Measurements from ENCODE around the gene ARHGEF19.

The ARHGEF19 gene

GRCh38 chr1:16209847-16210407, 2.5 kb downstream of the ARHGEF19 start:
- no peak for TF ChIP-seq EZH2phosphoT487 (IDR thresholded peaks at IDR 0.05; ENCODE audit: borderline replicate concordance)
- TF ChIP-seq, protein P1, sequence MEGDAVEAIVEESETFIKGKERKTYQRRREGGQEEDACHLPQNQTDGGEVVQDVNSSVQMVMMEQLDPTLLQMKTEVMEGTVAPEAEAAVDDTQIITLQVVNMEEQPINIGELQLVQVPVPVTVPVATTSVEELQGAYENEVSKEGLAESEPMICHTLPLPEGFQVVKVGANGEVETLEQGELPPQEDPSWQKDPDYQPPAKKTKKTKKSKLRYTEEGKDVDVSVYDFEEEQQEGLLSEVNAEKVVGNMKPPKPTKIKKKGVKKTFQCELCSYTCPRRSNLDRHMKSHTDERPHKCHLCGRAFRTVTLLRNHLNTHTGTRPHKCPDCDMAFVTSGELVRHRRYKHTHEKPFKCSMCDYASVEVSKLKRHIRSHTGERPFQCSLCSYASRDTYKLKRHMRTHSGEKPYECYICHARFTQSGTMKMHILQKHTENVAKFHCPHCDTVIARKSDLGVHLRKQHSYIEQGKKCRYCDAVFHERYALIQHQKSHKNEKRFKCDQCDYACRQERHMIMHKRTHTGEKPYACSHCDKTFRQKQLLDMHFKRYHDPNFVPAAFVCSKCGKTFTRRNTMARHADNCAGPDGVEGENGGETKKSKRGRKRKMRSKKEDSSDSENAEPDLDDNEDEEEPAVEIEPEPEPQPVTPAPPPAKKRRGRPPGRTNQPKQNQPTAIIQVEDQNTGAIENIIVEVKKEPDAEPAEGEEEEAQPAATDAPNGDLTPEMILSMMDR (conservative IDR thresholded peaks at IDR 0.05; ENCODE audit: low read length) = no peak
- Histone ChIP-seq H2AFZ (ENCODE audit: low read length) (no peak overlapping the region), H3K4me1 (ENCODE audit: insufficient read depth, low read length, poor library complexity, severe bottlenecking) (peaks cover 14% of the 10 kb centered on the region), H3K9me3 (ENCODE audit: insufficient read depth, low read depth, low read length) (no peaks in the 10 kb centered on the region), H3K4me3 (ENCODE audit: low read length, poor library complexity, severe bottlenecking) (no peak overlapping the region), H3F3A (ENCODE audit: low read depth) (no peaks in the 10 kb centered on the region), H3K4me2 (ENCODE audit: low read depth, low read length, poor library complexity, severe bottlenecking) (no peak overlapping the region), H4K20me1 (ENCODE audit: insufficient read depth, low read length, poor library complexity, severe bottlenecking) (no peaks in the 10 kb centered on the region), H3K9me2 (replicated peaks; ENCODE audit: low read depth, low read length) (no peaks in the 10 kb centered on the region), H3K79me2 (ENCODE audit: insufficient read depth, low read length) (peaks cover 7% of the 10 kb centered on the region; the same call in 1 of the 2 replicates), H3K9ac (ENCODE audit: low read depth, low read length, poor library complexity, severe bottlenecking) (no peak overlapping the region), H3K36me3 (ENCODE audit: insufficient read depth, low read length) (no peaks in the 10 kb centered on the region), H3K27me3 (ENCODE audit: insufficient read depth, low read length, poor library complexity, severe bottlenecking) (no peaks in the 10 kb centered on the region)

DNA sequence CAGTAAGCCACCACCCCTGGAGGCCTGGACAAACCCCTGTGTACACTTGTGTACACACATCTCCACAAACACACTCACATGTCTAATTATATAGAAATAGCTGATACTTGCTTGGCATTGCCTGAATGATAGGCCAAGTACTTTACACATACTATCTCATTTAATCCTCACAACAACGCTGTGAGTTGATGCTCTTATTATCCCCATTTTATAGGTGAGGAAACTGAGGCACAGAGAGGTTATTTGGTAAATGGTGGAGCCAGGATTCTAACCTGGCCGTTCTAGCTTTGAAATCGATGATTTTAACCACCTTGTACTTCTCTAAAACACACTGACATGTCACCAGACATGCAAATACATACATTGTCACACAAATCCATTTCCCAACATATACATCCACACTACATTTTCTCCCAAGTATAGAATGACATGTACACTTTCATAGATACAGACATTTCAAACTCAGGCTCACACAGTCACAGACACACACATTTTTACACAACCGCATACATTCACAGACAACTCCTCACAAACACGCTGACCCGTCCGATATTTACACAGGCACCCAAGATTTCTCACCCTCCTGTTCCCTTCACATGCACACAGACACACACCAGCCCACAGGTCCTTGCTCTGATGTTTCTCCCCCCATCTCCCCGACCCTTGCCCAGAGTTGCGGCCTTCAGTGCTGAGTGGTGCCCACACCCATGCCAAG, 3.2 kb downstream of the ARHGEF19 start:
- Histone ChIP-seq H4K20me1 (ENCODE audit: insufficient read depth, low read length, poor library complexity, severe bottlenecking) (no peaks in the 10 kb centered on the region), H2AFZ (ENCODE audit: low read length) (no peak overlapping the region), H3K4me2 (ENCODE audit: low read depth, low read length, poor library complexity, severe bottlenecking) (no peak overlapping the region), H3K9ac (ENCODE audit: low read depth, low read length, poor library complexity, severe bottlenecking) (no peak overlapping the region), H3K4me1 (ENCODE audit: insufficient read depth, low read length, poor library complexity, severe bottlenecking) (peaks cover 14% of the 10 kb centered on the region), H3K36me3 (ENCODE audit: insufficient read depth, low read length) (no peaks in the 10 kb centered on the region), H3F3A (ENCODE audit: low read depth) (no peaks in the 10 kb centered on the region), H3K9me2 (replicated peaks; ENCODE audit: low read depth, low read length) (no peaks in the 10 kb centered on the region), H3K9me3 (ENCODE audit: insufficient read depth, low read depth, low read length) (no peaks in the 10 kb centered on the region), H3K4me3 (ENCODE audit: low read length, poor library complexity, severe bottlenecking) (no peak overlapping the region), H3K27me3 (ENCODE audit: insufficient read depth, low read length, poor library complexity, severe bottlenecking) (no peaks in the 10 kb centered on the region), H3K79me2 (ENCODE audit: insufficient read depth, low read length) (peaks cover 7% of the 10 kb centered on the region; the same call in 1 of the 2 replicates)
- TF ChIP-seq, protein P1 (conservative IDR thresholded peaks at IDR 0.05; ENCODE audit: low read length) = no peak
- TF ChIP-seq EZH2phosphoT487 (IDR thresholded peaks at IDR 0.05; ENCODE audit: borderline replicate concordance) = no peak

GRCh38 chr1:16208270-16208987, 4.0 kb downstream of the ARHGEF19 start:
- H3F3A ChIP-seq (ENCODE audit: low read depth) = no peaks in the 10 kb centered on the region
- H3K79me2 ChIP-seq (ENCODE audit: insufficient read depth, low read length) = peaks cover 7% of the 10 kb centered on the region; the same call in 1 of the 2 replicates
- H3K4me3 ChIP-seq (ENCODE audit: low read length, poor library complexity, severe bottlenecking) = no peak overlapping the region
- TF ChIP-seq, protein P1 (conservative IDR thresholded peaks at IDR 0.05; ENCODE audit: low read length) = no peak
- no peak for TF ChIP-seq EZH2phosphoT487 (IDR thresholded peaks at IDR 0.05; ENCODE audit: borderline replicate concordance)
- no peaks in the 10 kb centered on the region for H3K27me3 ChIP-seq (ENCODE audit: insufficient read depth, low read length, poor library complexity, severe bottlenecking)
- H3K9ac ChIP-seq (ENCODE audit: low read depth, low read length, poor library complexity, severe bottlenecking) = no peak overlapping the region
- no peak overlapping the region for H3K4me2 ChIP-seq (ENCODE audit: low read depth, low read length, poor library complexity, severe bottlenecking)
- peaks cover 14% of the 10 kb centered on the region for H3K4me1 ChIP-seq (ENCODE audit: insufficient read depth, low read length, poor library complexity, severe bottlenecking)
- no peaks in the 10 kb centered on the region for H4K20me1 ChIP-seq (ENCODE audit: insufficient read depth, low read length, poor library complexity, severe bottlenecking)
- no peaks in the 10 kb centered on the region for H3K36me3 ChIP-seq (ENCODE audit: insufficient read depth, low read length)
- no peaks in the 10 kb centered on the region for H3K9me2 ChIP-seq (replicated peaks; ENCODE audit: low read depth, low read length)
- no peaks in the 10 kb centered on the region for H3K9me3 ChIP-seq (ENCODE audit: insufficient read depth, low read depth, low read length)
- H2AFZ ChIP-seq (ENCODE audit: low read length) = no peak overlapping the region
